SK-MEL-5 (cell line): ENCODE data around the gene HEXIM2. TPM values are rescaled to one million over a fixed set of nuclear protein-coding genes. Genes with fewer than 3 reads are reported as not detected.
A peak's percentile ranks its signal among the peaks of the same experiment; 100 is the strongest.
"Not testable (repeated sequence)": the region's sequence is repeated elsewhere in the genome, so short reads cannot be mapped to it uniquely, and the experiment has no call there.

Experiments used
- DNase-seq: peaks from one replicate; pipeline ENCODE4 v3.0.0-alpha.2; 2016; ENCODE audit warnings: low read depth, low spot score
- in situ Hi-C: cut with HindIII; loops from 2 replicates; pipeline ENCODE4 v1.10.0; 2016; ENCODE audit warnings: low sequenced_read_pairs, high pct_unique_total_duplicates, low pct_unique_long_range_greater_than_20kb
- small RNA-seq, 2 experiments: library from RNA; depleted of rRNA; stranded (forward); fragments of <200 nt; gene quantifications; one replicate each; pipeline ENCODE3, GENCODE V24; 2014
- total RNA-seq: library from RNA; depleted of rRNA; stranded (reverse); fragments of >200 nt; shearing (Covaris generic); gene quantifications from 2 replicates; pipeline ENCODE4 v1.2.3, GENCODE V29; 2014; rRNA removed

The HEXIM2 gene
- total RNA-seq, 1 experiment from 2014 or later: 14.0 TPM

- DNase-seq: no peak
- in situ Hi-C loops: no loop called here
These were observed 22.5 kb downstream of the HEXIM2 start for GRCh38 chr17:45184144-45184543.

GRCh38 chr17:45186801-45187354 lies 25.2 kb downstream of the HEXIM2 start:
- in situ Hi-C loops: no loop called here
- no peak for DNase-seq

DNA sequence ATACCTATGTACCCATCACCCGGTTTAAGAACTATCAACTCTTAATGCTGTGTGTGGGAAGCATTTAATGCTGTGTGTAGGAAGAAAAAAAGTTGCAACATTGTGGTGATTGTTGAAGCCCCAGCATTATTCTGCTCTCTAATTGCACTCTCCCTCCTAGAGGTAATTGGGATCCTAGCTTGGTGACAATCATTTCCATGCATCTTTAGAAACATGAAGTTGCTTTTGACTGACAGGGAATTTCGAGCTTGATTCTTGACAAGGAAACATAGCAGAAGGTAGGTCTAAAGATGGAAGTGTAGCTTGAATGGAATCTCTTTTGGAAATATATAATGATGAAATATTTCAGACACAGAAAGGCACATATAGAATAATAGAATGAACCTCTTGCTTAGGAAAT lies 27.3 kb downstream of the HEXIM2 start:
- no peak for DNase-seq
- in situ Hi-C loops: no loop called here

- no peak for DNase-seq
- in situ Hi-C loops: no loop called here
These were observed 29.0 kb downstream of the HEXIM2 start for GRCh38 chr17:45190503-45191255.

- DNase-seq: no peak
- in situ Hi-C loops: no loop called here
These were observed 33.7 kb downstream of the HEXIM2 start for GRCh38 chr17:45195424-45195823.

- in situ Hi-C loops: no loop called here
These were observed 35.4 kb downstream of the HEXIM2 start for GRCh38 chr17:45197108-45197507.

GRCh38 chr17:45197555-45198334 lies 36.1 kb downstream of the HEXIM2 start:
- in situ Hi-C loops: no loop called here
- peak; percentile 92 for DNase-seq

More at GRCh38 chr17:45197108-45197507, 35.4 kb downstream of the HEXIM2 start:
- no peak for DNase-seq

DNA sequence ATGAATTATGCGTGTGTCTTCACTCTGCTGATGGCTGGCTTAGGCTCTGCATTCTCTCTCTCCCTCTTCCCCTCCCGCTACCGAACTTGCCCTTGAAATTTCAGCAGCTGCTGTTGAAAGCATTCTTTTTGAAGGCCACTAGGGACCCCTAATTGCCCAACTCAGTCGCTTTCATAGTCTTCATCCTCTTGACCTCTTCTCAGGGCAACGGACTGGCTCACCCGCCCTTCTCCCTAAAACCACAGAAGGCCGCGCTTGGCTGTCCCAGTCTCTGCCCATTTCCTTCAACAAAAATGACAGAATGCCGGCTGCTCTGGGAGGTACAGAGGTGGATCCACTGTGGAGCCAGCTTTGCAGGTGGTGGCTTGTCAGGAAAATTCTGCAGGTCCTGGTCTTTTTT lies 39.0 kb downstream of the HEXIM2 start:
- DNase-seq: peak; percentile 32
- in situ Hi-C loops: no loop called here

DNA sequence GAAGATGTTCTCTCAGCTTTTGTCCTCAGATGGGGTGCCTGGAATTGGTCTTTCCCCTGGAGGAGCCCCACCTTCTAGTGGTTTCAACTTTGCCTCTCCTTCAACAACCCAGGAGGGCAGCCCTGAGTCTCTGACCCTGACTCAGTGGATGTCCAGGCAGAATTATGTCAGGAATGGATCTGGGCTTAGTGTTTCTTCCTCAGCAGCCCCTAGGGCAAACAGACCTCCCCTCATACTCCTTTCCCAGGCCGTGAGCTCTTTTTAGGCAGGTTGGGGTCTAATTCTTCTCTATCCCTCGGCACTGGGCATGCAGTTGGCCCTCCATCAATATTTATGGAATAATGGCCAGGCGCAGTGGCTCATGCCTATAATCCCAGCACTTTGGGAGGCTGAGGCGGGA lies 39.8 kb downstream of the HEXIM2 start:
- in situ Hi-C loops: no loop called here
- DNase-seq: no peak

DNA sequence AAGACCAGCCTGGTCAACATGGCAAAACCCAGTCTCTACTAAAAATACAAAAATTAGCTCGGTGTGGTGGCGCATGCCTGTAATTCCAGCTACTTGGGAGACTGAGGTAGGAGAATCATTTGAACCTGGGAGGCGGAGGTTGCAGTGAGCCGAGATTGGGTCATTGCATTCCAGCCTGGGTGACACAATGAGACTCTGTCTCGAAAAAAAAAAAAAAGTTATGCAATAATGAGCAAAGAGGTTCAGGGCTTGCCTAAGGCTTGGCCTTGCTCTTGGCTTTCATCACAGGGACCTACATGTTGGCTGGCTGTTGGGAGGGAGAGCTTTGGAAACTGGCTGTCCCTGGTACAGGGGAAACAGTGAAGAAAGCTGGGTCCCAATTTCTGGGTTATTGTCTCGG lies 40.2 kb downstream of the HEXIM2 start:
- peak; percentile 30 for DNase-seq
- in situ Hi-C loops: not testable (repeated sequence)

DNA sequence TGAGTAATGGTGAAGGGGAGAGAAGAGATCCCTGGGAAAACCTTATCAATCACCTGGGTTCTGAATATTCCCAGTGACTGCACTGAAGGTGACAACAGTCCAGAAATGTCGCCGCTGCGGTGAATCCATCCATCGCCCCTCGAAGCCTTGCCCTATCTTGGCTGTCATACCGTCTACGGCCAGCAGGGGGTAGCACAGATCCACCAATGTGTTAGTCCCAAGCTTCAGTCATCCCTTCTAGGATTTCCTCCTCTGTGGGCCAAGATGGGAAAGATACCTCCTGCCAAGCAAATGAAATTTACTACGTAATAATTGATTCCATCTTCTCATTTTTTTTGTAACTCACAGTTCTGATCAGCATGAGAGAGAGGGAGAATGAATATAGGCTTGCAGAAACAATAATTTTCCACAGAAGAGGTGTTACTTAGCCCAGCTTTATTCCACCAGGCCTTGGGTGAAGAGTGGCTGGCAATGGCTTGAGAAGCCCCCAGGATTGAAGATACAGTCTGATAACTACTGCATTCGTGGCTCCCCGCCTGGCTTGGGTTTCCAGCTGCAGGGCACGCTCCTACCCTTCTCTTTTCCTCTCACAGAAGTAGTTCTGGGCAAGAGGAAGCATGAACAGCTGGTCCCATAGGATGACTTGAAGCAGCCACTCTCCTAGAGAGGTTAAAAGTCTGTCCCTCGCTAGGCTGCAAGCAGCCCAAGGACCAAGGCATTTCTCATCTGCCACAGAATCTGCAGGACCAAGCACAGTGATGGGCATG lies 57.4 kb downstream of the HEXIM2 start:
- in situ Hi-C loops: no loop called here
- DNase-seq: peak; percentile 85

Small RNA genes lying within 50 kb of the gene (small RNA-seq; reads per million reads assigned to genes)
- 0 to 0.10 reads per million in 2 experiments for gene MIR6784

Other genes with a start within 250 kb of the HEXIM2 start
- gene GFAP, start 246.4 kb upstream of the HEXIM2 start, total RNA-seq: not detected in 2 replicates
- gene KIF18B, start 214.1 kb upstream of the HEXIM2 start, total RNA-seq: 2.0 and 2.5 TPM in 2 replicates
- 3.8 and 5.0 TPM in 2 replicates for gene C1QL1, start 193.6 kb upstream of the HEXIM2 start, total RNA-seq
- 32.1 and 41.4 TPM in 2 replicates for gene DCAKD, start 110.2 kb upstream of the HEXIM2 start, total RNA-seq
- 71.5 and 78.0 TPM in 2 replicates for gene NMT1, start 100.6 kb upstream of the HEXIM2 start, total RNA-seq
- gene PLCD3, start 29.4 kb upstream of the HEXIM2 start, total RNA-seq: 4.0 and 9.8 TPM in 2 replicates
- gene ACBD4, start 26.2 kb upstream of the HEXIM2 start, total RNA-seq: 1.7 and 3.3 TPM in 2 replicates
- gene HEXIM1, start 13.4 kb upstream of the HEXIM2 start, total RNA-seq: 10.6 and 14.4 TPM in 2 replicates
- 0.21 and 0.63 TPM in 2 replicates for gene FMNL1, start 60.0 kb downstream of the HEXIM2 start, total RNA-seq
- not detected in 2 replicates for gene SPATA32, start 100.2 kb downstream of the HEXIM2 start, total RNA-seq
- gene MAP3K14, start 155.1 kb downstream of the HEXIM2 start, total RNA-seq: 1.3 TPM in 2 replicates